Amniotic epithelial cell (primary cell): ENCODE measurements around the gene GANC.
"Not testable (repeated sequence)": the region's sequence is repeated elsewhere in the genome, so short reads cannot be mapped to it uniquely, and the experiment has no call there.

Experiments
- DNase-seq: peaks from one replicate; pipeline ENCODE4 v3.0.0-alpha.2; 2010; ENCODE audit warnings: low read depth

GANC gene

GRCh38 chr15:42272939-42273899 lies at the start of gene GANC, which contains the start of gene TMEM87A:
Gene GANC, plus strand, starts transcription at chr15:42273201. Its CDS starts 1,281 bp downstream, at chr15:42274482.
Gene TMEM87A, minus strand, starts transcription at chr15:42273433. Its CDS starts 35 bp downstream, at chr15:42273398.
- DNase-seq = peak; percentile 99

- DNase-seq = no peak
Measured at GRCh38 chr15:42226648-42227047, 46.4 kb upstream of the GANC start.

- DNase-seq = no peak
Measured at GRCh38 chr15:42228036-42228435, 45.0 kb upstream of the GANC start.

GRCh38 chr15:42228981-42229380 lies 44.0 kb upstream of the GANC start:
- DNase-seq = not testable (repeated sequence)

- DNase-seq = no peak
Measured at GRCh38 chr15:42231088-42231487, 41.9 kb upstream of the GANC start.

- DNase-seq = no peak
Measured at GRCh38 chr15:42232606-42233005, 40.4 kb upstream of the GANC start.

GRCh38 chr15:42233107-42233506 lies 39.9 kb upstream of the GANC start:
- DNase-seq = no peak

- DNase-seq = no peak
Measured at GRCh38 chr15:42239528-42240182, 33.3 kb upstream of the GANC start.

- no peak for DNase-seq
Measured at GRCh38 chr15:42240823-42241222, 32.2 kb upstream of the GANC start.

GRCh38 chr15:42253300-42253699 lies 19.7 kb upstream of the GANC start:
- DNase-seq = no peak

- DNase-seq = no peak
Measured at GRCh38 chr15:42264795-42265194, 8.2 kb upstream of the GANC start.

- DNase-seq = peak; percentile 68
Measured at GRCh38 chr15:42267286-42267685, 5.7 kb upstream of the GANC start.

- DNase-seq = no peak
Measured at GRCh38 chr15:42270551-42270950, 2.5 kb upstream of the GANC start.

- DNase-seq = no peak
Measured at GRCh38 chr15:42270996-42271395, 2.0 kb upstream of the GANC start.

GRCh38 chr15:42273900-42274701 lies 1.1 kb downstream of the GANC start:
- DNase-seq = peak; percentile 54

- no peak for DNase-seq
Measured at GRCh38 chr15:42274702-42274989, 1.6 kb downstream of the GANC start.

- no peak for DNase-seq
Measured at GRCh38 chr15:42275780-42276391, 2.9 kb downstream of the GANC start.

GRCh38 chr15:42276762-42277161 lies 3.8 kb downstream of the GANC start:
- no peak for DNase-seq

- DNase-seq = no peak
Measured at GRCh38 chr15:42279234-42279723, 6.3 kb downstream of the GANC start.

- DNase-seq = no peak
Measured at GRCh38 chr15:42282344-42282743, 9.3 kb downstream of the GANC start.

- DNase-seq = no peak
Measured at GRCh38 chr15:42282926-42283325, 9.9 kb downstream of the GANC start.

GRCh38 chr15:42283671-42284070 lies 10.7 kb downstream of the GANC start:
- no peak for DNase-seq
